Suprapubic skin (tissue), 4 donors: ENCODE results near the gene DIP2C. TPM values are rescaled to one million over a fixed set of nuclear protein-coding genes. Genes with fewer than 3 reads are reported as not detected.

Source experiments
- DNase-seq, 2 donors: peaks; one replicate each; pipeline ENCODE4 v3.0.0-alpha.2; 2019; ENCODE audit warnings: low spot score in 2 of 2
- H3K27ac ChIP-seq: fragments of 200-600 bp; sonication (generic); one replicate; pipeline ENCODE4 v1.5.1; 2019
- H3K27me3 ChIP-seq: fragments of 200-600 bp; sonication (generic); one replicate; pipeline ENCODE4 v1.5.1; 2019
- H3K36me3 ChIP-seq: fragments of 200-600 bp; sonication (generic); one replicate; pipeline ENCODE4 v1.5.1; 2019
- H3K4me1 ChIP-seq: fragments of 200-600 bp; sonication (generic); one replicate; pipeline ENCODE4 v1.5.1; 2019
- H3K4me3 ChIP-seq: fragments of 200-600 bp; sonication (generic); one replicate; pipeline ENCODE4 v1.5.1; 2019; ENCODE audit warnings: mild to moderate bottlenecking
- H3K9me3 ChIP-seq: fragments of 200-600 bp; sonication (generic); one replicate; pipeline ENCODE4 v1.5.1; 2019
- EP300 ChIP-seq: sonication (generic); formaldehyde crosslinking; IDR thresholded peaks from one replicate; pipeline ENCODE4 v1.6.1; 2017; ENCODE audit warnings: antibody characterized with exemption
- POLR2A ChIP-seq, 2 donors: fragments of 450-650 bp; IDR thresholded peaks; one replicate each; pipeline ENCODE4 v1.6.1; 2017; ENCODE audit warnings: antibody characterized with exemption in 2 of 2, mild to moderate bottlenecking in 2 of 2, moderate library complexity in 2 of 2
- POLR2AphosphoS5 ChIP-seq, 3 donors: sonication (generic); formaldehyde crosslinking; IDR thresholded peaks; one replicate each; pipeline ENCODE4 v1.6.1; 2017; ENCODE audit warnings: antibody characterized with exemption in 3 of 3
- WGBS: methylation state at CpG from one replicate; pipeline ENCODE4 v1.1.5; 2018; 5-methylcytosine and 5-hydroxymethylcytosine counted together
- total RNA-seq, 4 donors: library from RNA; depleted of rRNA; stranded (reverse); fragments of >200 nt; gene quantifications; one replicate each; pipeline ENCODE4 v1.1.0, GENCODE V29; 2016
- TF ChIP-seq, protein P1 (sequence below), 2 donors: fragments of 200-600 bp in 1 of 2; fragments of 450-650 bp in 1 of 2; sonication (generic) in 1 of 2; IDR thresholded peaks; one replicate each; pipeline ENCODE4 v1.5.1; 2016 to 2019; ENCODE audit warnings: antibody characterized with exemption in 2 of 2, mild to moderate bottlenecking in 1 of 2, moderate library complexity in 1 of 2

DIP2C gene
- total RNA-seq, 4 donors from 2014 or later: 6.7 to 23.3 (median 14.7) TPM

DNA sequence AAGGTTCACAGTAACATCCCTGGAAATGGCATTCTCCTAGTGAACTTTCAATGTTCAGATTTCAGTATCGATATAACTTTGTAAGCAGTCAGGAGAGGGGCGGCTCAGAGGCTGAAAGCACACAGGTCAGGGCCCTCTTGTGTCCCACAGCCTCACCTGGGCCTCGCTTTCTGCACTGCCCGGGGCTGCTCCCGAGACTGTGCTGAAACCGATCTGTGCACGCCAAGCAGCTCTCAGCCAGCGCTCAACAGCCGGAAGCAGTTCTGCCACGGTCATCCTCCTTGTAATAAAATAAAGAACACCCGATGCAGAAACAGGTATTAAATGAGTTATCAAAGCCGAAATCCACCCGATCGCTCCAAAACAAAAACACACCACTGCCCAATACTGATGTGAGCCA, 106.0 kb downstream of the DIP2C start:
- 88% methylated on average over 14 of the region's 14 CpGs for WGBS
- DNase-seq: no peak
- TF ChIP-seq POLR2A (IDR thresholded peaks at IDR 0.05): no peak
- no peak for TF ChIP-seq EP300
- TF ChIP-seq POLR2AphosphoS5 (IDR thresholded peaks at IDR 0.05): no peak
- TF ChIP-seq, protein P1, sequence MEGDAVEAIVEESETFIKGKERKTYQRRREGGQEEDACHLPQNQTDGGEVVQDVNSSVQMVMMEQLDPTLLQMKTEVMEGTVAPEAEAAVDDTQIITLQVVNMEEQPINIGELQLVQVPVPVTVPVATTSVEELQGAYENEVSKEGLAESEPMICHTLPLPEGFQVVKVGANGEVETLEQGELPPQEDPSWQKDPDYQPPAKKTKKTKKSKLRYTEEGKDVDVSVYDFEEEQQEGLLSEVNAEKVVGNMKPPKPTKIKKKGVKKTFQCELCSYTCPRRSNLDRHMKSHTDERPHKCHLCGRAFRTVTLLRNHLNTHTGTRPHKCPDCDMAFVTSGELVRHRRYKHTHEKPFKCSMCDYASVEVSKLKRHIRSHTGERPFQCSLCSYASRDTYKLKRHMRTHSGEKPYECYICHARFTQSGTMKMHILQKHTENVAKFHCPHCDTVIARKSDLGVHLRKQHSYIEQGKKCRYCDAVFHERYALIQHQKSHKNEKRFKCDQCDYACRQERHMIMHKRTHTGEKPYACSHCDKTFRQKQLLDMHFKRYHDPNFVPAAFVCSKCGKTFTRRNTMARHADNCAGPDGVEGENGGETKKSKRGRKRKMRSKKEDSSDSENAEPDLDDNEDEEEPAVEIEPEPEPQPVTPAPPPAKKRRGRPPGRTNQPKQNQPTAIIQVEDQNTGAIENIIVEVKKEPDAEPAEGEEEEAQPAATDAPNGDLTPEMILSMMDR (IDR thresholded peaks at IDR 0.05): no peak
- Histone ChIP-seq H3K27me3 (no peaks in the 10 kb centered on the region), H3K4me1 (peaks cover 4% of the 10 kb centered on the region), H3K9me3 (no peaks in the 10 kb centered on the region), H3K36me3 (no peaks in the 10 kb centered on the region), H3K4me3 (no peak overlapping the region), H3K27ac (no peak overlapping the region)

DNA sequence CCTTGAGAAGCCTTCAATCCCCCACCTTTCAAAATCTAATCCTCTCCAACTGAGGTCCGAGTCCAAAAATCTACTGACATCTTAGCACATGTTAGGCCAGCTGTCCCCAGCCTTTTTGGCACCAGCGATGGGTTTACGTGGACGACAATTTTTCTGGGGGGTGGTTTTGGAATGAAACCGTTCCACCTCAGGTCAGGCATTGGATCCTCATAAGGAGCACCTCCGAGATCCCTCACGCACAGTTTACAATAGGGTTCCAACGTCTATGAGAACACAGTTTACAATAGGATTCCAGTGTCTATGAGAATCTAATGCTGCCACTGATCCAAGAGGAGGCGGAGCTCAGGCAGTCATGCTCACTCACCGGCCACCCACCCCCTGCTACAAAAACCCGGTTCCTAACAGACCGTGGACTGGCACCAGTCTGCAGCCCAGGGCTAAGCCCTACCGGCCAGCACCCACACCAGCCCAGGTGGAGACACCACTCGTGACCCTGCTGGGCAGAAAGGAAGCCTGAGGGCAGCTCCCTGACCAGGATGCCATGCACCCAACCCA, 107.6 kb downstream of the DIP2C start:
- no peak overlapping the region for H3K27ac ChIP-seq
- no peak overlapping the region for H3K4me3 ChIP-seq
- 83% methylated on average over 8 of the region's 14 CpGs for WGBS

DNA sequence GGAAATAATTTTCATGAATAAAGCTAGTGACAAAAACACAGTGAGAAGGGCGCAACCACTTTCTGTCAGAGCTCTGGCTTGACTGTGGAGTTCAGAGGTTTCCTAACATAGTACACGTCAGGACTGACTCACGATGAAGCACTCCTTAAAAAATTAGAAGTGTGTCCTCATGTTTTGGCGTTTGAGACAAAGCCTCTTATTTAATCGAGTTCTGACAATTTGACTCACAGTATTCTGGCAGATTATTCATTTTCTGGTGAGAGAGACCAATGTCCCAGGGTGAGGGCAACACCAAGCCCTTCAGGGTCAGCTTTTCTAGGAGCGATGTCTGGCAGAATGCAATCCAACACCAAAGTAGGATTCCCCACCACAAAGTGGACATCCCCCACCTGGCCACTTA, 108.7 kb downstream of the DIP2C start:
- Histone ChIP-seq H3K36me3 (no peaks in the 10 kb centered on the region), H3K4me1 (peaks cover 7% of the 10 kb centered on the region), H3K27ac (no peak overlapping the region), H3K9me3 (no peaks in the 10 kb centered on the region), H3K4me3 (no peak overlapping the region), H3K27me3 (no peaks in the 10 kb centered on the region)
- no peak for TF ChIP-seq POLR2A (IDR thresholded peaks at IDR 0.05)
- TF ChIP-seq POLR2AphosphoS5 (IDR thresholded peaks at IDR 0.05): no peak
- TF ChIP-seq, protein P1 (IDR thresholded peaks at IDR 0.05): no peak
- TF ChIP-seq EP300: no peak
- peak in 1 of 2 donors; percentile 52 for DNase-seq
- 59% methylated on average over 6 of the region's 6 CpGs for WGBS

More for the DNA sequence above, 107.6 kb downstream of the DIP2C start:
- DNase-seq: no peak
- H3K36me3 ChIP-seq: no peaks in the 10 kb centered on the region
- no peaks in the 10 kb centered on the region for H3K9me3 ChIP-seq
- H3K4me1 ChIP-seq: peaks cover 4% of the 10 kb centered on the region
- TF ChIP-seq, protein P1 (IDR thresholded peaks at IDR 0.05): no peak
- no peak for TF ChIP-seq POLR2AphosphoS5 (IDR thresholded peaks at IDR 0.05)
- no peak for TF ChIP-seq EP300
- TF ChIP-seq POLR2A (IDR thresholded peaks at IDR 0.05): no peak
- no peaks in the 10 kb centered on the region for H3K27me3 ChIP-seq

DNA sequence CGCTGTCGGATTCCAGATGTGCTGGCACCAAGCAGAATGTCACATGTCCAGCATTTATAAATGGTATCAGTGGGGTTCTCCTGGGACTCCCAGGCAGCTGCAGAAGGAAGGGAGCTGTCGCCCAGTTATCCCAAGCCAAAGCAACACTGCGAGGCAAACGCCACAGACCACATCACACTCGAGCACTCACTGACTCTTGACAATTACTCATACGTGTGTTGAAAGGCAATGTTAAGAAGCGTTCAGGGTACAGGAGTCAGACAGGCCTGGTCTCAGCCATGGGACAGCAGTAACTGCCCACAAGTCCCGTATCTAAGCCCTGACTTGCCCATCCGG, 113.4 kb downstream of the DIP2C start:
- peaks cover 12% of the 10 kb centered on the region for H3K4me1 ChIP-seq
- 66% methylated on average over 10 of the region's 10 CpGs for WGBS
- H3K36me3 ChIP-seq: no peaks in the 10 kb centered on the region
- H3K27ac ChIP-seq: no peak overlapping the region
- no peak overlapping the region for H3K4me3 ChIP-seq
- TF ChIP-seq, protein P1 (IDR thresholded peaks at IDR 0.05): no peak
- TF ChIP-seq POLR2AphosphoS5 (IDR thresholded peaks at IDR 0.05) (no peak), POLR2A (IDR thresholded peaks at IDR 0.05) (no peak), EP300 (no peak)
- H3K9me3 ChIP-seq: no peaks in the 10 kb centered on the region
- no peaks in the 10 kb centered on the region for H3K27me3 ChIP-seq
- no peak for DNase-seq

DNA sequence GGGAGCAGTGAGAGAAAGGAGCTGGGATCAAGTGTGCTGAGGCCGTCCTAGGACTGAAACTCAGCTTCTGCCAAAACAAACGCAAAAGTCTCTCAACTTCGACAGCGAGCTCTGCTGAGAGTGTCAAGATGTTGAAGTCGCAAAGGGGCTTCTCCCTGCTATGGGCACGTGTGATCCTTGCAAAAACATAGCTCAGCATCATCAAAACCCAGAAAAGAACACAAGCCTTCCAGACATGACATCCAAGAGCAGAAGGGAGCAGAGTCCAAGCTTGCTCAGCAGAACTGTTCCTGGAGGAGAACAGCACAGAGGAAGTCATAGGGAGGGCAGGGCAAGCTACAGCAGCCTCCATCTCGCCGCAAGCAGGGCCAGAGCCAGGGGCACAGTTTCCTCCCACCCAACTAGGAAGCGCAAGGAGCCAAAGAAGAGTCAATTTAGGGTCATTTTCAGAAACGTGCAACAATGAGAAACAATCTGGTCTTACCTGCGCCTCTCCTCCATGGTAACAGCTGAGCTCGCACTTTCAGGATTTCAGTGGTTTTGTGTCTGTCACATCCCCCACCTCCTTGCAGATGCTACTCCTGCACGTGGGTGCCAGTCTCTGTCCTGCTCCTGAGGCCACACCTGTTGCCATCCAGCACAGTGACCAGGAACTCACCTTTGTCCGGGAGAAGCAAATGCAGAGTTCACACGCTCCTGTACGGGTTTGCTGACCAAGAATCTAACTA, 113.9 kb downstream of the DIP2C start:
- Histone ChIP-seq H3K36me3 (no peaks in the 10 kb centered on the region), H3K4me3 (no peak overlapping the region), H3K9me3 (no peaks in the 10 kb centered on the region), H3K27ac (no peak overlapping the region), H3K4me1 (peaks cover 12% of the 10 kb centered on the region), H3K27me3 (no peaks in the 10 kb centered on the region)
- TF ChIP-seq POLR2AphosphoS5 (IDR thresholded peaks at IDR 0.05) (no peak), POLR2A (IDR thresholded peaks at IDR 0.05) (no peak), EP300 (no peak)
- TF ChIP-seq, protein P1 (IDR thresholded peaks at IDR 0.05): no peak
- 79% methylated on average over 15 of the region's 16 CpGs for WGBS
- no peak for DNase-seq
